NCI-H2196 (cell line): ENCODE data around the gene NRCAM.

ENCODE experiments used
- DNase-seq: peaks from one replicate; lab custom pipeline; 2025; ENCODE audit not compliant: unreplicated experiment; lab: John Stamatoyannopoulos, UW

The NRCAM gene

DNA sequence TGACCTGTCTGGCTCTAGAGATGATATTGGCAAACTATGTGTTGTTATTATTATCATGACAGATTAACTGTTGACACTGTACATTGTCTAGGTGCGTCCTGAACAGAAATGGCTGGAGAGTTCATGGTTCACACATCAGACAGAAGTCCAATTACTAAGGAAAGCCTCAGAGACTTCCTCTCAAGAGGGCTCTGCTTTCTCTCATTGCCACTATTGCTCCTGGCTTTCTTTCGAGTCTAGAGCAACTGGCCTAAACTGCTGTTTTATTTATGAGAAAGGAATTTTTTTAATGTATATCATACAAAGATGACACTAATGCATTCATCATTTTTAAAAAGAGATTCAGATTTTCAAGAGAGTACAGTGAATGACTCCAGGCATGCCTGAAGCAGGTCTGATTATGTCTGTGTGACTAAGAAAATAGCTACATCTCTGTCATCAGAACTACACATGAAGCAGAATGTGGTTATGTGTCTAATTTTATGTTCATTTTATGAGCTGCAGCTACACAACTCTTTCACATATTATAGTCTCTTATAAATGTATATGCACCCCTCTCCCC, 30.4 kb downstream of the NRCAM start:
- no peak for DNase-seq

- no peak for DNase-seq
Measured at GRCh38 chr7:108424013-108424412, 32.2 kb downstream of the NRCAM start.

- DNase-seq = no peak
Measured at GRCh38 chr7:108423089-108423989, 32.9 kb downstream of the NRCAM start.

GRCh38 chr7:108421720-108422331, 34.4 kb downstream of the NRCAM start:
- no peak for DNase-seq

- no peak for DNase-seq
Measured at GRCh38 chr7:108419961-108420908, 36.0 kb downstream of the NRCAM start.

DNA sequence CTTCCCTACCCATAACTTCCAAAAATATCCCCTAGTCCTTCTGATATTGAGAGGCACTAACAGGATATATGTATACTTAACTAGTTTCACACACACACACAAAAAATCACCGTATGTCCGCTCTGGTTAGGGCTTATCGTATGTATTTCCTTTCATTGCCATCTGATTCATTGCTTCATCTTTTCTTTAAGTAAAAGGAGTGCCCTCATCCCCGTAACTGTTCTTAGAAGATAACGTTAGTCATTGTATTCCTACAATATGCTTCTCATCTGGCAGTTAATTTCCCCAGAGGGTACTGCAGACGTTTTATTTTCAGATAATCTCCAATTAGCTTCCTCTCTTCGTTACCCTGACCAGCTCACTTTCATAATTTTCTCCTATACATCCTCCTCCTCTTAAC, 37.3 kb downstream of the NRCAM start:
- no peak for DNase-seq

- no peak for DNase-seq
Measured at GRCh38 chr7:108417926-108418325, 38.3 kb downstream of the NRCAM start.

DNA sequence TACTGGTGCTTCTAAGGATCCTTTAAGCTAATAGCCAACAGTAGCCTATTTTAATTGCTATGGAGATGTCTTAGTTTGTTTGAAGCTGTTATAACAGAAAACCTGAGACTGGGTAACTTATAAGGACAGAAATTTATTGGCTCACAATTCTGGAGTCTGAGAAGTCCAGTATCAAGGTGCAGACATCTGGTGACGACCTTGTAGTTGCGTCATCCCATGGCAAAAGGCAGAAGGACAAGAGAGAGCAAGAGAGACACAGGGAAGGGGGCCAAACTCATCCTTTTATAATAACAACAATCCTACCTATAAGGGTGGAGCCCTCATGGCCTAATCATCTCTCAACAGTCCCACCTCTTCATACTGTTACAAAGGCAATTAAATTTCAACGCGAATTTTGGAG, 39.1 kb downstream of the NRCAM start:
- DNase-seq = no peak

- DNase-seq = peak; percentile 65
Measured at GRCh38 chr7:108415821-108416536, 40.3 kb downstream of the NRCAM start.

- no peak for DNase-seq
Measured at GRCh38 chr7:108415084-108415483, 41.2 kb downstream of the NRCAM start.

DNA sequence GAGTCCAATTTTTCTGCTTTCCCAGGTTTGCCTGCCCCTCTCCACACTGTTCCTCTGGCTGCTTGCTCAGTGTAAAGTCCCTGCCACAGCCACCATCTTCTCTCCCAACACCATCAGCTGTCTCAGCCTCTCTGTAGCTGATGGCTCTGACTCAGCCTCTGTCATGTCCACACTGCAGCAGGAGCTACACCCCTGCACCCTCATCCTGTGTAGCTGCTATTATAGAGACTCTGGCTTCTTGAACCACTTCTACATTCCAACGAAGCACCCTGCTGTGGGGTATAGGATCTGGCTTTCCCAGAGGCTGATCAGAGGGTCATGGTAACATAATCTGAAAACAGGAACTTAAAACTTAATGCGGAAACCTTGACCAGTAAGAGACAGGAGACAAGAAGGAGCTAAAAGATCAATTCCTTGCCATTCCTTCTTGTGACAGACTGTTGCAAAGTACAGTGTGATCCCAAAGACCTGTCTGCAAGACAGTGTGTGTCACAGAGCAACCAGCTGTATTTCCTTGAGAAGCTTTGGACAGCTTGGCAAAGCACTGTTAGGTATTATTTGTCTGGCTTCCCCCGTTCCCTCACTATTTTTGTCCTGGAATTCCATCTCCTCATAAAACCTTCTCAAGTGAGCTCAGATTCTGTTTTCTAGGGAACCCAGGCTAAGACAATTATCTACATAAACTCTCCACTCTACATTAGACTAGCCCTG, 42.3 kb downstream of the NRCAM start:
- no peak for DNase-seq

DNA sequence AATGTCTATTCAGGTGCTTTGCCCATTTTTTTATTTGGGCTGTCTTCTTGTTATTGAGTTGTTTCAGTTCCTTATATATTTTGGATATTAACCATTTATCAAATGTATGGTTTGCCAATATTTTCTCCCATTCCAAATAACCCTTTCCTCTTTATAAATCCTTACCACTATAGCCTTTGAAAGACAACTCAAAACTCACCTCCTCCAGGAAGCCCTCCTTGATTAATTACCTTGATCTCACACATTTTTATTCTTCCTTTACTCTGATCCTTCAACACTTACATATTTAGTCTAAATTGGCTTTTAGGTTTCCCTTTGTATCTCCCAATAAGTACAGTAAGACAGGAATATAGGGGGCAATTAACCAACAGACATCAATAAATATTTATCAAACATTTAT, 42.9 kb downstream of the NRCAM start:
- DNase-seq = no peak

DNA sequence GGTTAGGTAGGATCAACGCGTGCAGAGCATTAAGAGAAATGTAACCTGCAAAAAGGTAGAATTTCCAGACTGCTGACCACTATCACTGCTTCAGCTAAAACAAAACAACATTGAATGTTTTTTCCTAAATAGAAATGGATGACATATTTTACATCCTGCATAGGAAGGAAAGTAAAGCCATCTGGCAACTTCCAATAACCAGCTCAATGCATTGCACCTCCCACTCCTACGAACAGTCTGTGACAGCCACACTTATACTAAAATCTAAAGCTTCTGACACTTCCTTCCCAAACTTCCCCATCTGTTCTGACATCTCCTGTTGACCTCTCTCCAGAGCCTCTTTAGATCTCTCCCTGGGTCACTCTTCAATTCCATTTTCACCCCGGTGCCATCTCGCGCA, 47.1 kb downstream of the NRCAM start:
- DNase-seq = no peak

DNA sequence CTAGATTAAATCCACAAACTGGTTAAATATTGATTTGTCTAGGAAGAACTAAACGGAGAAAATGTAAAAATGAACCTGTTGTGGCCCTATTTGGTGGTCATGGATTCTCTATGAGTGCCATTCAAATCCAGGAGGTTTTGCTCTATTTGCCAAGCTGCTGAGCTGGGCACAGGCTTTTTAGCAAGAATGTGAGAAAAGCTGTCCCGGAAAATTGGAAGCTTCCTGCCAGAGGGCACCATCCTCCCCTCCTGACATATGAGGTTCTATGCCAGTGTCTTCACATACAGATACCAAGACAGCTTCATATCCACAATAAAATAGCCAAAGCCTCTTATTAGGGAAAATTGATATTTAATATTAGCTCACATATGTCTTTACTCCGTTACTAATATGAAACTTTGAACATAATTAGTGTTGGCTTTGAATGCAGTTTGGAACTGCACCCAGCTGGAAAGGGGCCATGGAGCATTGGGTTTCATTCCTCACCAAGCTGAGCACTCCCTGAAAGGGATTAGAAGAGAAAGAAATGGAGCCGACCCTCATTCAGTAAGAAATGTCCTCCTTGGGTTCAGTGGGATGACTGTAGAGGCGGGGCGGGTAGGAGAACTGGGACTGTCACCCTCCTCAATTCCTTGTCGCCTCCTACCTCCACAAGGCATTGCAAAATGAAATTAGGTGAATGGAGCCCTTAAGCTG, 47.8 kb downstream of the NRCAM start:
- DNase-seq = peak; percentile 55

DNA sequence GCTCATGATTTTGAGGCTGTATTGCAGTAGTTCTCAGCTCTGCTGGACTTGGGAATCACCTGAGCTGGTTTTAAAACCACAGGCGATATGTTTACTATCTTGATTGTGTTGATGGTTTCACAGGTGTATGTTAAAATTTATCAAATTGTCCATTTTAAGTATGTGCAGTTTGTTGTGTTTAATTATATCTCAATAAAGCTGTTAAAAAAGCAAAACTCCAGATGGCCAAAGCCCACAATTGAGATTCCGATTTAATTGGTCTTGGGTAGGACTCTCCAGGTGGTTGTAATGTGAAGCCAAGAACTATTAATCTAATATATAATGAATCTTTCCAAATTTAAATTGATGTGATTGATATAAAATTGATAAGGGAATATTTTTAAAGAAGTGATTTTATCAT, 48.6 kb downstream of the NRCAM start:
- DNase-seq = no peak

- peak; percentile 43 for DNase-seq
Measured at GRCh38 chr7:108406222-108406890, 49.9 kb downstream of the NRCAM start.

GRCh38 chr7:108404509-108405420, 51.5 kb downstream of the NRCAM start:
- no peak for DNase-seq
